T-cell (primary cell): ENCODE data around the gene SLC22A7. TPM values are rescaled to one million over a fixed set of nuclear protein-coding genes. Genes with fewer than 3 reads are reported as not detected.
"Not testable (repeated sequence)": the region's sequence is repeated elsewhere in the genome, so short reads cannot be mapped to it uniquely, and the experiment has no call there.

ENCODE experiments used
- ATAC-seq, 4 experiments: fragments of 200-7000 bp in 3 of 4; fragments of 150-1000 bp in 1 of 4; cut with Tn5 transposase; replicated peaks in 1 of 4; 1 replicate in 3 of 4; 2 replicates in 1 of 4; pipeline ENCODE4 v1.10.0; 2021; ENCODE audit warnings: moderate library complexity in 3 of 4, mild to moderate bottlenecking in 2 of 4, moderate number of reproducible peaks in 1 of 4
- CTCF ChIA-PET, 2 donors: fragments of 300-600 bp; sonication (Branson Sonifier 250); formaldehyde crosslinking; loops; one replicate each; lab custom pipeline; 2022; ENCODE audit warnings: antibody characterized with exemption in 2 of 2; lab: Charles Lee
- POLR2A ChIA-PET, 2 donors: fragments of 300-600 bp; sonication (Branson Sonifier 250); formaldehyde crosslinking; loops; one replicate each; lab custom pipeline; 2022; ENCODE audit warnings: antibody characterized with exemption in 2 of 2; lab: Charles Lee
- DNase-seq, 35 experiments: peaks; one replicate each; pipeline versions ENCODE4 v3.0.0 to v3.0.0-alpha.2; 2013 to 2023
- H3K27ac ChIP-seq: one replicate; pipeline ENCODE4 v1.5.1; 2013; ENCODE audit warnings: low read length
- H3K27me3 ChIP-seq, 2 experiments: replicated peaks in 1 of 2; 1 replicate in 1 of 2; 2 replicates in 1 of 2; pipeline versions ENCODE4 v1.6.1 to v1.7.0; 2013; ENCODE audit warnings: low read length in 1 of 2, mixed read lengths in 1 of 2; ENCODE audit not compliant: control insufficient read depth in 2 of 2, insufficient read depth in 2 of 2; ENCODE audit errors: extremely low read depth in 1 of 2
- H3K36me3 ChIP-seq, 2 donors: 1 replicate in 1 of 2; 2 replicates in 1 of 2; pipeline versions ENCODE4 v1.6.1 to v1.7.0; 2013; ENCODE audit warnings: low read length in 1 of 2; ENCODE audit not compliant: control insufficient read depth in 2 of 2, insufficient read depth in 1 of 2; ENCODE audit errors: extremely low read depth in 1 of 2
- H3K4me1 ChIP-seq, 2 experiments: 1 replicate in 1 of 2; 2 replicates in 1 of 2; pipeline versions ENCODE4 v1.6.1 to v1.7.0; 2013; ENCODE audit warnings: low read length in 2 of 2, mixed read lengths in 1 of 2; ENCODE audit not compliant: insufficient read depth in 2 of 2, control insufficient read depth in 1 of 2; ENCODE audit errors: extremely low read depth in 1 of 2
- H3K4me3 ChIP-seq, 2 donors: 1 replicate in 1 of 2; 2 replicates in 1 of 2; pipeline versions ENCODE4 v1.5.1 to v1.7.0; 2013; ENCODE audit warnings: mild to moderate bottlenecking in 2 of 2, low read length in 1 of 2, moderate library complexity in 1 of 2; ENCODE audit not compliant: control insufficient read depth in 1 of 2; ENCODE audit errors: extremely low read depth in 1 of 2
- H3K9me3 ChIP-seq: 2 replicates; pipeline ENCODE4 v1.7.0; 2013
- H3K27ac Mint-ChIP-seq, 2 donors: one replicate each; pipeline ENCODE4 v1.8.0; 2020 to 2021; ENCODE audit warnings: mild to moderate bottlenecking in 2 of 2, mixed read lengths in 2 of 2
- H3K27me3 Mint-ChIP-seq, 2 donors: one replicate each; pipeline ENCODE4 v1.8.0; 2021 to 2022; ENCODE audit warnings: mixed read lengths in 2 of 2
- H3K36me3 Mint-ChIP-seq: one replicate; pipeline ENCODE4 v1.8.0; 2021; ENCODE audit warnings: mixed read lengths
- H3K4me1 Mint-ChIP-seq, 3 donors: one replicate each; pipeline ENCODE4 v1.8.0; 2020 to 2022; ENCODE audit warnings: mixed read lengths in 3 of 3, mild to moderate bottlenecking in 1 of 3
- H3K4me3 Mint-ChIP-seq, 3 donors: one replicate each; pipeline ENCODE4 v1.8.0; 2020 to 2022; ENCODE audit warnings: mild to moderate bottlenecking in 3 of 3, mixed read lengths in 3 of 3, moderate library complexity in 3 of 3
- H3K9me3 Mint-ChIP-seq, 3 donors: one replicate each; pipeline ENCODE4 v1.8.0; 2020 to 2022; ENCODE audit warnings: mixed read lengths in 3 of 3
- WGBS: methylation state at CpG from one replicate; pipeline ENCODE4 v1.1.5; 2013; ENCODE audit warnings: missing lambda C conversion rate; ENCODE audit not compliant: insufficient coverage; 5-methylcytosine and 5-hydroxymethylcytosine counted together
- total RNA-seq, 35 experiments: library from RNA in 6 of 35; stranded (reverse) in 6 of 35; fragments of 120-200 nt in 1 of 35; gene quantifications; one replicate each; pipeline versions ENCODE4 v1.2.1 to v1.2.4 and lab custom pipeline; 2013 to 2026

The SLC22A7 gene
- total RNA-seq, 5 donors from 2014 or later (not counting 1 experiment from before 2014, with no cell fraction given) = not detected

GRCh38 chr6:43339168-43339567 is 41.1 kb downstream of the SLC22A7 start:
- no peak overlapping the region for H3K4me3 ChIP-seq
- no peak overlapping the region for H3K27ac ChIP-seq
- ChIA-PET POLR2A (no interaction called here), CTCF (interaction anchor here in 1 of 2 donors (1.1 kb wide), 1 partner anchor 12 kb away, joined by 7 read pairs; no protein-coding TSS in a partner anchor)
- DNase-seq (no peak), ATAC-seq (no peak)
- Mint-ChIP-seq H3K4me3 (no peak overlapping the region), H3K4me1 (peaks cover 4 to 12% (median 12%) of the 10 kb centered on the region in 3 donors), H3K36me3 (peaks cover 63% of the 10 kb centered on the region), H3K9me3 (no peaks in the 10 kb centered on the region), H3K27ac (no peak overlapping the region), H3K27me3 (no peaks in the 10 kb centered on the region)
- no peaks in the 10 kb centered on the region for H3K9me3 ChIP-seq
- 100% methylated on average over 1 of the region's 4 CpGs for WGBS
- H3K27me3 ChIP-seq = no peaks in the 10 kb centered on the region
- peaks cover 7 to 67% of the 10 kb centered on the region in 2 donors for H3K36me3 ChIP-seq
- no peaks in the 10 kb centered on the region for H3K4me1 ChIP-seq

GRCh38 chr6:43346243-43346642 is 48.2 kb downstream of the SLC22A7 start:
- not testable (repeated sequence) for ATAC-seq, H3K27ac Mint-ChIP-seq, DNase-seq, H3K27me3 ChIP-seq, H3K9me3 Mint-ChIP-seq, H3K4me1 ChIP-seq, H3K9me3 ChIP-seq, H3K27me3 Mint-ChIP-seq, H3K4me3 ChIP-seq, H3K27ac ChIP-seq, H3K4me3 Mint-ChIP-seq, H3K4me1 Mint-ChIP-seq
- WGBS = 96% methylated on average over 7 of the region's 11 CpGs
- ChIA-PET POLR2A (interaction anchor here in 1 of 2 donors (0.5 to 0.6 kb wide), 3 partner anchors 9 to 127 kb away, joined by 5 read pairs; no protein-coding TSS in a partner anchor), CTCF (interaction anchor here in 1 of 2 donors (0.6 kb wide), 1 partner anchor 158 kb away, joined by 3 read pairs; no protein-coding TSS in a partner anchor)
- peaks cover 7 to 74% of the 10 kb centered on the region in 2 donors for H3K36me3 ChIP-seq
- H3K36me3 Mint-ChIP-seq = peaks cover 41% of the 10 kb centered on the region

GRCh38 chr6:43347021-43347420 is 49.0 kb downstream of the SLC22A7 start:
- H3K4me3 Mint-ChIP-seq = no peak overlapping the region
- POLR2A ChIA-PET = interaction anchor here in 1 of 2 donors (0.5 to 0.6 kb wide), 3 partner anchors 8 to 128 kb away, joined by 5 read pairs; no protein-coding TSS in a partner anchor
- peaks cover 0 to 5% (median 3%) of the 10 kb centered on the region in 3 donors for H3K4me1 Mint-ChIP-seq
- DNase-seq (no peak), ATAC-seq (no peak)
- no peak overlapping the region for H3K4me3 ChIP-seq
- peaks cover 7 to 66% of the 10 kb centered on the region in 2 donors for H3K36me3 ChIP-seq
- H3K9me3 ChIP-seq = no peaks in the 10 kb centered on the region
- H3K27ac Mint-ChIP-seq = no peak overlapping the region
- 80% methylated on average over 3 of the region's 3 CpGs for WGBS
- H3K27ac ChIP-seq = no peak overlapping the region
- CTCF ChIA-PET = interaction anchor here in 1 of 2 donors (0.6 kb wide), 1 partner anchor 157 kb away, joined by 3 read pairs; no protein-coding TSS in a partner anchor
- H3K4me1 ChIP-seq = no peaks in the 10 kb centered on the region
- H3K27me3 ChIP-seq = no peaks in the 10 kb centered on the region
- no peaks in the 10 kb centered on the region for H3K27me3 Mint-ChIP-seq
- no peaks in the 10 kb centered on the region for H3K9me3 Mint-ChIP-seq
- peaks cover 42% of the 10 kb centered on the region for H3K36me3 Mint-ChIP-seq

- ChIA-PET POLR2A (no interaction called here), CTCF (no interaction called here)
- Histone ChIP-seq H3K4me3 (no peak overlapping the region), H3K4me1 (no peaks in the 10 kb centered on the region), H3K9me3 (no peaks in the 10 kb centered on the region), H3K36me3 (peaks cover 5 to 63% of the 10 kb centered on the region in 2 donors), H3K27ac (no peak overlapping the region), H3K27me3 (no peaks in the 10 kb centered on the region)
- H3K4me1 Mint-ChIP-seq = peaks cover 0 to 6% (median 4%) of the 10 kb centered on the region in 3 donors
- WGBS = 90% methylated on average over 2 of the region's 3 CpGs
- no peak overlapping the region for H3K4me3 Mint-ChIP-seq
- ATAC-seq = no peak
- H3K27me3 Mint-ChIP-seq = no peaks in the 10 kb centered on the region
- no peaks in the 10 kb centered on the region for H3K9me3 Mint-ChIP-seq
- peaks cover 40% of the 10 kb centered on the region for H3K36me3 Mint-ChIP-seq
- no peak overlapping the region for H3K27ac Mint-ChIP-seq
- no peak for DNase-seq
Observed at GRCh38 chr6:43347444-43347843, 49.4 kb downstream of the SLC22A7 start.

- H3K4me1 ChIP-seq, H3K9me3 Mint-ChIP-seq, H3K4me1 Mint-ChIP-seq, H3K27me3 Mint-ChIP-seq, H3K27me3 ChIP-seq, H3K27ac Mint-ChIP-seq, H3K4me3 Mint-ChIP-seq, DNase-seq, H3K27ac ChIP-seq, H3K4me3 ChIP-seq, H3K9me3 ChIP-seq, ATAC-seq: not testable (repeated sequence)
- H3K36me3 Mint-ChIP-seq = peaks cover 48% of the 10 kb centered on the region
- 100% methylated on average over 1 of the region's 5 CpGs for WGBS
- peaks cover 0 to 65% of the 10 kb centered on the region in 2 donors for H3K36me3 ChIP-seq
- ChIA-PET POLR2A (interaction anchor here in 1 of 2 donors (0.7 kb wide), 1 partner anchor 241 kb away, joined by 3 read pairs; no protein-coding TSS in a partner anchor), CTCF (interaction anchor here in 1 of 2 donors (0.7 kb wide), 1 partner anchor 163 kb away, joined by 3 read pairs; no protein-coding TSS in a partner anchor)
Observed at GRCh38 chr6:43351951-43352350, 53.9 kb downstream of the SLC22A7 start.

Other genes with a start within 250 kb of the SLC22A7 start
- gene CUL7, start 244.4 kb upstream of the SLC22A7 start, total RNA-seq = 10 to 100 TPM in 3 of 5 donors, 1 to 10 TPM in 2; 6.9 to 15.9 (median 11.6) TPM
- 10 to 100 TPM; 34.8 to 66.3 (median 52.0) TPM for gene MRPL2, start 238.8 kb upstream of the SLC22A7 start, total RNA-seq
- gene KLC4, start 238.6 kb upstream of the SLC22A7 start, total RNA-seq = 10 to 100 TPM; 37.8 to 48.5 (median 45.5) TPM
- gene PTK7, start 221.9 kb upstream of the SLC22A7 start, total RNA-seq = 10 to 100 TPM in 2 of 5 donors, 1 to 10 TPM in 2, under 1 TPM in 1; 0.56 to 11.3 (median 1.6) TPM
- gene SRF, start 127.0 kb upstream of the SLC22A7 start, total RNA-seq = 10 to 100 TPM; 19.6 to 34.1 (median 33.7) TPM
- gene CUL9, start 116.1 kb upstream of the SLC22A7 start, total RNA-seq = 100 to 1,000 TPM in 1 of 5 donors, 10 to 100 TPM in 4; 92.5 to 107 (median 96.5) TPM
- 10 to 100 TPM; 28.5 to 76.1 (median 57.5) TPM for gene DNPH1, start 68.8 kb upstream of the SLC22A7 start, total RNA-seq
- under 1 TPM in 2 of 5 donors, not detected in 3; 0.03 to 0.07 TPM for gene TTBK1, start 54.8 kb upstream of the SLC22A7 start, total RNA-seq
- 1 to 10 TPM; 1.3 to 4.2 (median 2.8) TPM for gene CRIP3, start 10.6 kb downstream of the SLC22A7 start, total RNA-seq
- 10 to 100 TPM; 24.3 to 33.5 (median 26.2) TPM for gene ZNF318, start 71.4 kb downstream of the SLC22A7 start, total RNA-seq
- 10 to 100 TPM; 57.8 to 85.4 (median 75.5) TPM for gene ABCC10, start 129.3 kb downstream of the SLC22A7 start, total RNA-seq
- gene DLK2, start 157.3 kb downstream of the SLC22A7 start, total RNA-seq = 1 to 10 TPM in 4 of 5 donors, under 1 TPM in 1; 0.47 to 2.1 (median 1.4) TPM
- 10 to 100 TPM; 30.8 to 51.9 (median 50.6) TPM for gene TJAP1, start 179.3 kb downstream of the SLC22A7 start, total RNA-seq
- under 1 TPM in 3 of 5 donors, not detected in 2; 0.53 to 0.95 (median 0.76) TPM for gene LRRC73, start 212.1 kb downstream of the SLC22A7 start, total RNA-seq
- gene YIPF3, start 218.7 kb downstream of the SLC22A7 start, total RNA-seq = 10 to 100 TPM; 43.7 to 85.0 (median 80.0) TPM
- 10 to 100 TPM; 42.3 to 49.8 (median 46.1) TPM for gene POLR1C, start 218.8 kb downstream of the SLC22A7 start, total RNA-seq